Stimulated activated memory B cell treated with anti-CD40 and anti-IgM and Interleukin-4, amounts not matched to agents 10 μg/mL and 1 μg/mL and 100 μg/mL, for 72 hours (primary cell): Measurements from ENCODE around the gene CKAP4.
A peak's percentile ranks its signal among the peaks of the same experiment; 100 is the strongest.
"Not testable (repeated sequence)": the region's sequence is repeated elsewhere in the genome, so short reads cannot be mapped to it uniquely, and the experiment has no call there.

Experiments used
- ATAC-seq: fragments of 150-1000 bp; cut with Tn5 transposase; 2 replicates; pipeline ENCODE4 v1.10.0; 2021
- H3K27ac Mint-ChIP-seq: one replicate; pipeline ENCODE4 v1.8.0; 2022; ENCODE audit warnings: mild to moderate bottlenecking, mixed read lengths
- H3K27me3 Mint-ChIP-seq: one replicate; pipeline ENCODE4 v1.8.0; 2022; ENCODE audit warnings: mixed read lengths
- H3K36me3 Mint-ChIP-seq: one replicate; pipeline ENCODE4 v1.8.0; 2022; ENCODE audit warnings: mixed read lengths
- H3K4me1 Mint-ChIP-seq: one replicate; pipeline ENCODE4 v1.8.0; 2022; ENCODE audit warnings: mixed read lengths
- H3K4me3 Mint-ChIP-seq: one replicate; pipeline ENCODE4 v1.8.0; 2022; ENCODE audit warnings: mild to moderate bottlenecking, moderate library complexity, mixed read lengths
- H3K9me3 Mint-ChIP-seq: one replicate; pipeline ENCODE4 v1.8.0; 2022; ENCODE audit warnings: mixed read lengths

Gene CKAP4, protein sequence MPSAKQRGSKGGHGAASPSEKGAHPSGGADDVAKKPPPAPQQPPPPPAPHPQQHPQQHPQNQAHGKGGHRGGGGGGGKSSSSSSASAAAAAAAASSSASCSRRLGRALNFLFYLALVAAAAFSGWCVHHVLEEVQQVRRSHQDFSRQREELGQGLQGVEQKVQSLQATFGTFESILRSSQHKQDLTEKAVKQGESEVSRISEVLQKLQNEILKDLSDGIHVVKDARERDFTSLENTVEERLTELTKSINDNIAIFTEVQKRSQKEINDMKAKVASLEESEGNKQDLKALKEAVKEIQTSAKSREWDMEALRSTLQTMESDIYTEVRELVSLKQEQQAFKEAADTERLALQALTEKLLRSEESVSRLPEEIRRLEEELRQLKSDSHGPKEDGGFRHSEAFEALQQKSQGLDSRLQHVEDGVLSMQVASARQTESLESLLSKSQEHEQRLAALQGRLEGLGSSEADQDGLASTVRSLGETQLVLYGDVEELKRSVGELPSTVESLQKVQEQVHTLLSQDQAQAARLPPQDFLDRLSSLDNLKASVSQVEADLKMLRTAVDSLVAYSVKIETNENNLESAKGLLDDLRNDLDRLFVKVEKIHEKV

DNA sequence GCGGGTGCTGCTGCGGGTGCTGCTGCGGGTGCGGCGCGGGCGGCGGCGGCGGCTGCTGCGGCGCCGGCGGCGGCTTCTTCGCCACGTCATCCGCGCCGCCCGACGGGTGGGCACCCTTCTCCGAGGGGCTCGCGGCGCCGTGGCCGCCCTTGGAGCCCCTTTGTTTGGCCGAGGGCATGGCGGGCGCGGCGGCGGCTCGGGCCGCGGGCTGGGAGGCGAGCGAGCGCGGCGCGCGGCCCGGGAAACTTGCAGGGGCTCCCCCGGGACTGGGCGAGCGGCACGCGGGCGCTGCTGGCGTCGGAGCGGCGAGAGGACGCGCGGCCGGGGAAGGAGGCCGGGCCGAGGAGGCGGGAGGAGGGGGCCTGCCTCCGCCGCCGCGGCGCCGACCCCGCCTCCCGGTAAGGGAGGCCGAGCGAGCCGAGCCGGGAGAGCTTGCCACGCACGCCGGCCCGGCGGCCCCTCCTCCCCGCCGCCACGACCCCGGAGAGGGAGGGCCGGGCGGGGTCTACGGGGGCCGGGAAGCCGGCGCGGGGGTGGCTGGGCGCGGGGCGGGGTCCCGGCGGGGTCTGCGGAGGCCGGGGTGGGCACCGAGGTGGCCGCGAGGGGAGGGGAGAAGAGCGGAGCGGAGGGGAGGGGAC lies at the start of gene CKAP4:
TSS of gene CKAP4 (minus strand) at position 347 of the 638 bp plus-strand sequence. CDS start at position 178, 169 bp downstream.
- peak within 1 kb of the TSS; percentile 84 for H3K27ac Mint-ChIP-seq

DNA sequence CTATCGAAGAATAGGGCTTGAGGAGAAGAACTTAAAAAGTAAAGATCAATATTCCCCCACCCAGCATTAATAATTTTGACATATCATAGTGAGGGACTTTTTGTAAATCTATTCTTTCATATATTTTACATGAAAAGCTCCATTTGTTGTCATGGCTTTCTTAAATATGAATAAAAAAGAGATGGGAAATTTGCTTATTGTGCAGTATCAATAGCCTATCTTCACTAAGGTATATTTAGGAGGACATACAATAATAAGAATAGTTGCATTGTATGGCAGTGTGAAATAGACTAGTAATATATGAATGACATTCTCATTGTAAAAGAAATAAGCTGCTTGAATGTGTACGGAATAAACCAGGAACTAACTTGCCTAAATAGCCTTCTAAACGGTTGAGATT lies 49.3 kb upstream of the CKAP4 start:
- peaks cover 38% of the 10 kb centered on the region for H3K4me1 Mint-ChIP-seq

More for the DNA sequence above, at the start of gene CKAP4:
- Mint-ChIP-seq H3K36me3 (peaks cover 5% of the 10 kb centered on the region), H3K9me3 (no peaks in the 10 kb centered on the region), H3K27me3 (no peaks in the 10 kb centered on the region), H3K4me3 (peak within 1 kb of the TSS; percentile 86), H3K4me1 (peaks cover 51% of the 10 kb centered on the region)
- ATAC-seq = peak; percentile 85

DNA sequence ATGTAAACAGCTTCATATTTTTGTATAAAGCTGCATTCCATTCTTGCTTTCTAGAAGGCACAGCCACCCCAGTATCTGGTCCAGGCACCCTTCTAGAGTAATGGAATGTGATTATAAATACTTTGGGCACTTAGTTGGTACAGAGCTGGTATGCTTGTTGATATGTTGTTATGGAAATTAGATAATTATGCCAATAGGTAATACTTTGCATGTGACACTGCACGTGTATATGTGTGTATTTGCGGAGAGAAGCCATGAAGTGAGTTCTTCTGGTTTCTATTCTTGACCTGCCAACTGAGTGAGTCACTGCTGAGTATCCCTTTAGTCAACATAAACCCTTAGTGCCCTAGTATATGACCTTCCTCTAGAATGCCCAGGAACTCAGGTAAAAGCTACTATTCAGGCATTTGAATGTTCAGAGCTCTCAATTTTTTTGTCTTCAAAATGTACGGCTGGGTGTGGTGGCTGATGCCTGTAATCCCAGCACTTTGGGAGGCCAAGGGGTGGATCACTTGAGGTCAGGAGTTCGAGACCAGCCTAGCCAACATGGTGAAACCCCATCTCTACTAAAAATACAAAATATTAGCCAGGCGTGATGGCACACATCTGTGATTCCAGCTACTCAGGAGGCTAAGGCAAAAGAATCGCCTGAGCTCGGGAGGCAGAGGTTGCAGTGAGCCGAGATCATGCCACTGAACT lies 48.5 kb upstream of the CKAP4 start:
- Mint-ChIP-seq H3K36me3 (no peaks in the 10 kb centered on the region), H3K9me3 (no peaks in the 10 kb centered on the region), H3K27me3 (no peaks in the 10 kb centered on the region), H3K4me1 (peaks cover 34% of the 10 kb centered on the region), H3K4me3 (no peak overlapping the region), H3K27ac (peak overlapping the region; percentile 83)
- no peak for ATAC-seq

More for the DNA sequence above, 49.3 kb upstream of the CKAP4 start:
- H3K27ac Mint-ChIP-seq = peak overlapping the region; percentile 83
- no peak overlapping the region for H3K4me3 Mint-ChIP-seq
- H3K27me3 Mint-ChIP-seq = no peaks in the 10 kb centered on the region
- H3K9me3 Mint-ChIP-seq = no peaks in the 10 kb centered on the region
- H3K36me3 Mint-ChIP-seq = no peaks in the 10 kb centered on the region
- ATAC-seq = no peak

DNA sequence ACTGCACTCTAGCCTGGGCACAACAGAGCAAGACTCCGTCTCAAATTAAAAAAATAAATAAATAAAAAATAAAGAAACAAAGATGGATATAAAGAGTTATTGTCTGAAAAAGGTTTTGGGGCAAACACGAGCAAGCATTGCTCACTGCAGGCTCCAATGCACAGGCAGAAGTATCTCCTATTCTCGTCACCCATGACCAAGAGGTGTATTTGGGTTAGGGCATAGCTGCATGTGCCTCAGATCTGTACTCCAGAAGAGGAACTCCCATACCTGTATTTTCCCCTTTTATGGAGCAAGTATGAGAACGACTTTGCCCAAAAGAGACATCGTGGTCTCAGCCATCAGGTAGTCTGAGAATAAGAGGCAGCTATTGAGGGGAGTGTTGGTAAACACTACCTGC lies 44.5 kb upstream of the CKAP4 start:
- H3K27ac Mint-ChIP-seq = no peak overlapping the region
- peaks cover 10% of the 10 kb centered on the region for H3K4me1 Mint-ChIP-seq
- no peaks in the 10 kb centered on the region for H3K9me3 Mint-ChIP-seq
- H3K27me3 Mint-ChIP-seq = no peaks in the 10 kb centered on the region
- H3K4me3 Mint-ChIP-seq = no peak overlapping the region
- ATAC-seq = peak; percentile 67
- H3K36me3 Mint-ChIP-seq = no peaks in the 10 kb centered on the region

DNA sequence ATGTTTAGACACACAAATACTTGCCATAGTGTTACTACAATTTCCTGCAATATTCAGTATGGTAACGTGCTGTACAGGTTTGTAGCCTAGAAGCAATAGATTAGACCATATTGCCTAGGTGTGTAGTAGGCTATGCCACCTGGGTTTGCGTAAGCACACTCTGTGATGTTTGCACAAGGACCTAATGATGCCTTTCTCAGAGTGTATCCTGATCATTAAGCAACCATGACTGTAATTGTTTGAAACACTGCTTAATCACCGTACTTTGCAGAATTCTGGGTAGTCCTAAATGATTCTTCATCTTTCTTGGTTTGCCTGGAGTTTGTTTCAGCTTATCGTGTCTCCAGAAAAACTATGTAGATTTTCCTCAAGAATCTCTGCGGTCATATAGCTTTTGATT lies 43.5 kb upstream of the CKAP4 start:
- ATAC-seq = no peak
- H3K27ac Mint-ChIP-seq = no peak overlapping the region

DNA sequence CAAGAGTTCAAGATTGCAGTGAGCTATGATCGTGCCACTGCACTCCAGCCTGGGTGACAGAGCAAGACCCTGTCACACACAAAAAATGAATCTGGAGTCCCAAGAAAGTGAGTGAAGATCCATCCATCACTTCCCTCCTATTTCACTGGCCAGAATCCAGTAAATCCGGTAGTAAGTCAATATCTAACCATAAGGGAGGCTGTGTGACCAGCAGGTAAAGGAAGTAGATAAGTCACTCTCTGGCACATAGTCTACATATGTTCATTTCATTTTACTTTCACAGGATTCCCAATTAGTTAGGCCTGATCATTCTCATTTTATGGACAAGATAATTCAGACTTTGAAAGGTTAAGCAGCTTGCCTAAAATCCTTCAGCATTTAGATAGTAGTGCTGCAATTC lies 42.8 kb upstream of the CKAP4 start:
- no peak for ATAC-seq
- H3K27ac Mint-ChIP-seq = no peak overlapping the region
- peaks cover 19% of the 10 kb centered on the region for H3K4me1 Mint-ChIP-seq
- no peak overlapping the region for H3K4me3 Mint-ChIP-seq
- no peaks in the 10 kb centered on the region for H3K9me3 Mint-ChIP-seq
- H3K27me3 Mint-ChIP-seq = no peaks in the 10 kb centered on the region
- no peaks in the 10 kb centered on the region for H3K36me3 Mint-ChIP-seq

More for the DNA sequence above, 43.5 kb upstream of the CKAP4 start:
- peaks cover 12% of the 10 kb centered on the region for H3K4me1 Mint-ChIP-seq
- no peaks in the 10 kb centered on the region for H3K27me3 Mint-ChIP-seq
- H3K9me3 Mint-ChIP-seq = no peaks in the 10 kb centered on the region
- no peak overlapping the region for H3K4me3 Mint-ChIP-seq
- H3K36me3 Mint-ChIP-seq = no peaks in the 10 kb centered on the region

DNA sequence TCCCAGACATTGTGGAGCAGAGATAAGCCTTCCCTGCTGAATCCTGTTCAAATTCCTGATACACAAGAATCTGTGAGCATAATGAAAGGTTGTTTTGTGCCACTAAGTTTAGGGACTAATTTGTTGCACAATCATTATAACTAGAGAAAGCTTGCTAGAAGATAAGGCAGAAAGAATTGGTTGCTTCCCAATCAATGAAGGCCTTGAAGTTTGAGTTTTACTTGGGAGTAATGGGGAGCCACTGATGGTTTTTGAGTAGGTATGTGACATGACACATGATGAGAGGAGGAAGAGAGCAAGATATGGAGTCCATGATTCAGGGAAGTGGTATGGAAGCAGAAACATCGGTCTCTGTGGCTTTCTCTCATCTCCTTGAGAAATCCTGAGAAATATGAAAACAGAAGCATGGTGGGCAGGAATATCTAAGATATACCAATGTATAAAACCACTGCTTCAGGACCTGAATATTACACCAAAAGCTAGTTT lies 41.4 kb upstream of the CKAP4 start:
- Mint-ChIP-seq H3K9me3 (no peaks in the 10 kb centered on the region), H3K27ac (peak overlapping the region; percentile 64), H3K36me3 (no peaks in the 10 kb centered on the region), H3K4me1 (peaks cover 33% of the 10 kb centered on the region), H3K27me3 (no peaks in the 10 kb centered on the region), H3K4me3 (no peak overlapping the region)
- no peak for ATAC-seq

DNA sequence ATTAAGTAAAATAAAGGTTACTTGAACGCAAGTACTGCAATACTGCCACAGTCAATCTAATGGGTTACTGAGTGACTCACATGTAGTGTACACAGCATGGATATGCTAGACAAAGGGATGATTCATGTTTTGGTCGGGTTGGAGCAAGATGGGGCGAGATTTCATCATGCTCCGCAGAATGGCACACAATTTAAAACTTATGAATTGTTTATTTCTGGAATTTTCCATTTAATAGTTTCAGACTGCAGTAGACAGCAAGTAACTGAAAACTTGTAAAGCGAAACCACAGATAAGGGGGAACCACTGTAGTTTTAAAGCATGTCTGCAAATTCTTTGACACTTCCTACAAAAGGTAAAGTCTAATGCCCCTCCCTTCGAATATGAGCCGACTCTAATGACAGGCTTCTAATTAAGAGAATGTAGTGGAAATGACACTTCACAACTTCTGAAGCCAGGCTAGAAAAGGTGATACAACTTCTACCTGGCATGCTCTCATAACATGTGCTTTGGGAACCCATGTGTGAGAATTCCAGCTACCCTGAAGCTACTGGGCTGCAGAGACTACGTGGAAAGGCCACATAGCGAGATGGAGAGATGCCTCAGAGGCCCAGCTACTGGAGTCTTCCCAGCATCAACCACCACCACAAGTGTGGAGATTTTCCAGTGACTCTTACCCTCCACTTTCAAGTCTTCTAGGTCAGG lies 40.8 kb upstream of the CKAP4 start:
- Mint-ChIP-seq H3K4me3 (no peak overlapping the region), H3K4me1 (peaks cover 35% of the 10 kb centered on the region), H3K27ac (peak overlapping the region; percentile 64), H3K27me3 (no peaks in the 10 kb centered on the region), H3K36me3 (no peaks in the 10 kb centered on the region), H3K9me3 (no peaks in the 10 kb centered on the region)
- ATAC-seq = peak; percentile 58

DNA sequence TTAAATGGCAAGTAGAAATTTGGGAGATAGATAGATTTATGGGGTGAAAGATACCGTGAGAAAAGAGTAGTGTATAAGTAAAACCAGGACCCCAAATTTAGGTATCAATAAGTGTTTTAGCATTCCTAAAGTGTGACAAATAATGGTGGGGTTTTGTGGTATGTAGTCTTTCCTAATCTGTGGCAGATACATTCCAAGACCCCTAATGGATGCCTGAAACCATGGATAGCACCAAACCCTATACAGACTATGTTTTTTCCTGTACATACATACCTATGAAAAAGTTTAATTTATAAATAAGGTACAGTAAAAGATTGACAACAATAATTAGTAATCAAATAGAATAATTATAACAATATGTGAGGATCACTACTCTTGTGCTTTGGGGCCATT lies 40.3 kb upstream of the CKAP4 start:
- no peaks in the 10 kb centered on the region for H3K36me3 Mint-ChIP-seq
- peak overlapping the region; percentile 64 for H3K27ac Mint-ChIP-seq
- no peaks in the 10 kb centered on the region for H3K9me3 Mint-ChIP-seq
- no peak for ATAC-seq
- no peak overlapping the region for H3K4me3 Mint-ChIP-seq
- peaks cover 37% of the 10 kb centered on the region for H3K4me1 Mint-ChIP-seq
- H3K27me3 Mint-ChIP-seq = no peaks in the 10 kb centered on the region

DNA sequence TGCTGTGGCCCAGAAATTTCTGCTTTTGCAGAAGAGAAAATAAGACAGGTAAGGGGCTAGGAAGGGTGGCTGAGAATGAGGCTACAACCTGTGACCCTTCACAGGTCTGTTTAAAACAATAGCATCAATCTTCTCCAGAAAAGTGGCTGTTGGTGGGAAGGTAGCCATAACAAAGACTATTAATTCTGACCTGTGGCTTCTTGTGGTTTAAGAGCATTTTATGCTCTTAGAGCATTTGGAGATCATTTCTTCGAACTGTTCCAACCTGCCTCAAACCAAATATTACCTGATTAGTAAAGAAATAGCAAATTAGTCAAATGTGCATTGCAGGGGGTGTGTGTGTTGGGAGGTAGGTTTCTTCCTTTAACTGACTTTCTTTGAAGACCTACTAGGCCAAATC lies 39.5 kb upstream of the CKAP4 start:
- Mint-ChIP-seq H3K27ac (peak overlapping the region; percentile 64), H3K27me3 (no peaks in the 10 kb centered on the region)

DNA sequence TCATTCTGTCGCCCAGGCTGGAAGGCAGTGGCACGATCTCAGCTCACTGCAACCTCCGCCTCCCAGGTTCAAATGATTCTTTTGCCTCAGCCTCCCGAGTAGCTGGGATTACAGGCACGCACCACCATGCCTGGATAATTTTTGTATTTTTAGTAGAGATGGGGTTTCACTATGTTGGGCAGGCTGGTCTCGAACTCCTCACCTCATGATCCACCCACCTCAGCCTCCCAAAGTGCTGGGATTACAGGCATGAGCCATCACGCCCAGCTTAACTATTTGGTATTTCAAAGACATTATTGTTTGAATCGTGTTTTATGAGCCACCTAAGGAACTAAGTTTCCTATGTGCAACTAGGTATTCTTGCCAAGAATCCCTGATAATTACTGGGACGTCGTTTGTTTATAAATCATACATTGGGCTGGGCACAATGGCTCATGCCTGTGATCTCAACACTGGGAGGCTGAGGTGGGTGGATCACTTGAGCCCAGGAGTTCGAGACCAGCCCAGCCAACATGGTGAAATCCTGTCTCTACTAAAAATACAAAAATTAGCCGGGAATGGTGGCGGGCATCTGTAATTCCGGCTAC lies 38.8 kb upstream of the CKAP4 start:
- not testable (repeated sequence) for H3K9me3 Mint-ChIP-seq, H3K27me3 Mint-ChIP-seq, H3K4me3 Mint-ChIP-seq, ATAC-seq, H3K36me3 Mint-ChIP-seq
- Mint-ChIP-seq H3K4me1 (peaks cover 48% of the 10 kb centered on the region), H3K27ac (peak overlapping the region; percentile 64)

More for the DNA sequence above, 39.5 kb upstream of the CKAP4 start:
- Mint-ChIP-seq H3K36me3 (no peaks in the 10 kb centered on the region), H3K4me1 (peaks cover 44% of the 10 kb centered on the region), H3K9me3 (peaks cover under 1% of the 10 kb centered on the region), H3K4me3 (no peak overlapping the region)
- ATAC-seq = no peak

DNA sequence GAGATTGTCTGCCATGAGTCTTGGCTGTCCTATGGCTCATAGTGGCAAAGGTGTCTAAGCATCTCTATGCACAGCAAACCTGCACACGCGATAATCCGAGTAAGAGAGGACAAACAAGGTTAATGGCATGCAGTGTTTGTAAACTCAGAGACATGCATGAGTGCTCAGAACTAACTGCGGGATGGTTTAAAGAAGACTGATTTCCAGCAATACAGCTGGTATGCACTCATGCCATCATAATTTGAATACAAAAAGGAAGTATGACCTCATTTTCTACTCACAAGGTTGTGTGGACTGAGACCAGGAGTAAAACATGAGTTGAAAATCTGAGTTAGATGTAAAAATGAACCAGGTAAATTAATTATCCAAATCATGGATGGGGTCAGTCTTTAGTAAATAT lies 38.2 kb upstream of the CKAP4 start:
- Mint-ChIP-seq H3K4me1 (peaks cover 48% of the 10 kb centered on the region), H3K27me3 (no peaks in the 10 kb centered on the region), H3K9me3 (peaks cover 5% of the 10 kb centered on the region), H3K4me3 (peak overlapping the region; percentile 4), H3K36me3 (no peaks in the 10 kb centered on the region), H3K27ac (peak overlapping the region; percentile 64)
- ATAC-seq = peak; percentile 77

DNA sequence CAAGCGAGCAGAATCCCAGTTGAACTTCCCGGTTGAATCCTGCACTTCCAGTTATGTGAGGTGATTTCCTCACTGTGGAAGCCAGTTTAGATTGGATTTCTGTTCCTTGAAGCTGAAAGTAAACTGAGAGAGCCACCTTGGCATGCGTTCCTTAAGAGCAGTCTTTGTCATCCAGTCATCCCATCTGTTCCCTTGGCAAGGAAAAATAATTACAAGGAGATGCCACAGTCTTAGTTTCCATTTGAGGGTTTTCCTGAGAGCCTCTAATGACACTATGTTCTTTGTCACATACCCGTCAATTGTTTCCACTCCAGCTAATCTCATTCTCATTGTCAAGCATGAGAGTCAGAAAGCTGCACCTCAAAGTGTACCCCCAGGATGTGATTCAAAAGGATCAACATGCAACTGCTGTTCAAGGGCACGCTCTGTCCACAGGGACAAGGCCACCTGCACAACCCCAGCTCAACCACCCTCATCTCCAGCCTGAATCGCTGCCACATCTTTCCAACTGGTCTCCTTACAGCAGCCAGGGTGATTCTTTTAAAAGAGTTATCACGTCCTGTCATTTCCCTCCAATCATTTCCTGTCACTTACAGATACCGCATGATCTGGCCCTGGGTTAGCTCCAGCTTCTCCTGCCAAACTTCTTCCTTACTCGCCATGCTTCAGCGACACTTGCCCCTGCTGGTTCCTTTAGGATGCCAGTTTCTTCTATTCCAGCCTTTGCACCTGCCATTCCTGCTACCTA lies 36.7 kb upstream of the CKAP4 start:
- peaks cover 5% of the 10 kb centered on the region for H3K9me3 Mint-ChIP-seq
- no peak for ATAC-seq
- no peaks in the 10 kb centered on the region for H3K27me3 Mint-ChIP-seq
- peaks cover 48% of the 10 kb centered on the region for H3K4me1 Mint-ChIP-seq
- no peaks in the 10 kb centered on the region for H3K36me3 Mint-ChIP-seq
- H3K27ac Mint-ChIP-seq = peak overlapping the region; percentile 6
- H3K4me3 Mint-ChIP-seq = no peak overlapping the region
